Measurements from ENCODE around the gene ENDOG.

GRCh38 chr9:128809036-128809599 lies 9.2 kb upstream of the ENDOG start:
- TF ChIP-seq, protein P1, sequence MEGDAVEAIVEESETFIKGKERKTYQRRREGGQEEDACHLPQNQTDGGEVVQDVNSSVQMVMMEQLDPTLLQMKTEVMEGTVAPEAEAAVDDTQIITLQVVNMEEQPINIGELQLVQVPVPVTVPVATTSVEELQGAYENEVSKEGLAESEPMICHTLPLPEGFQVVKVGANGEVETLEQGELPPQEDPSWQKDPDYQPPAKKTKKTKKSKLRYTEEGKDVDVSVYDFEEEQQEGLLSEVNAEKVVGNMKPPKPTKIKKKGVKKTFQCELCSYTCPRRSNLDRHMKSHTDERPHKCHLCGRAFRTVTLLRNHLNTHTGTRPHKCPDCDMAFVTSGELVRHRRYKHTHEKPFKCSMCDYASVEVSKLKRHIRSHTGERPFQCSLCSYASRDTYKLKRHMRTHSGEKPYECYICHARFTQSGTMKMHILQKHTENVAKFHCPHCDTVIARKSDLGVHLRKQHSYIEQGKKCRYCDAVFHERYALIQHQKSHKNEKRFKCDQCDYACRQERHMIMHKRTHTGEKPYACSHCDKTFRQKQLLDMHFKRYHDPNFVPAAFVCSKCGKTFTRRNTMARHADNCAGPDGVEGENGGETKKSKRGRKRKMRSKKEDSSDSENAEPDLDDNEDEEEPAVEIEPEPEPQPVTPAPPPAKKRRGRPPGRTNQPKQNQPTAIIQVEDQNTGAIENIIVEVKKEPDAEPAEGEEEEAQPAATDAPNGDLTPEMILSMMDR (IDR thresholded peaks at IDR 0.05; ENCODE audit: insufficient read depth, low read depth, low read length): no peak
- TF ChIP-seq EZH2 (IDR thresholded peaks at IDR 0.05; ENCODE audit: insufficient read depth, low read length): no peak

Data from astrocyte (in vitro differentiated cells and primary cell).